Measurements from ENCODE around the gene MAD1L1.

- TF ChIP-seq EZH2 (IDR thresholded peaks at IDR 0.05) (no peak), FOXP2 (optimal IDR thresholded peaks at IDR 0.05; ENCODE audit: control extremely low read depth, extremely low read length, insufficient read depth) (no peak)
Measured at GRCh38 chr7:2005786-2006185, 227.0 kb downstream of the MAD1L1 start.
